Measurements from ENCODE around the gene NAALADL2.

NAALADL2 gene

DNA sequence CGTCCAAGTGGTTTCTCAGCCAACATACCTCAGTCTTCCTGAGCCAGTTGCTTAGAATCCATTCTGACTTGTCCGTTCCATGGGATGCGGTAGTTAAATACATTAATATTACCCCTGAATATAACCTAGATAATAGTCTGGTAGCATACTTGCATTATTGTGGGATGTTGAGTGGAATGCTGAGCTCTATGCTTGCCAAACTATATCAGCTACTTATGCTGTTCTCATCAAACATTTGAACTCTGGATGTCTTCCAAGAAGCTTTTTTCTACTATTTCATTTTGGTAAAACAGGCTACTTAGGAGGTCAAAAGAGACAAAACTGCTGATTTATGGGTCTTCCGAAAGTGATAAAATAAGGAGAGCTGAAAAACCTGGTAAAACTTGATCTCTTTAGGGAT is 429.5 kb downstream of the NAALADL2 start:
- in situ Hi-C loops (cut with MboI; ENCODE audit: low pct_unique_long_range_greater_than_20kb, low sequenced_read_pairs, unreplicated experiment), result no loop called here
- TF ChIP-seq CTCF (IDR thresholded peaks at IDR 0.05; ENCODE audit: extremely low read depth, insufficient read depth, missing control alignments), result no peak
- no peak for DNase-seq (ENCODE audit: low spot score)

- TF ChIP-seq CTCF (IDR thresholded peaks at IDR 0.05; ENCODE audit: extremely low read depth, insufficient read depth, missing control alignments), result no peak
- no peak for DNase-seq (ENCODE audit: low spot score)
- in situ Hi-C loops (cut with MboI; ENCODE audit: low pct_unique_long_range_greater_than_20kb, low sequenced_read_pairs, unreplicated experiment), result no loop called here
Observed at GRCh38 chr3:175294793-175295192, 435.7 kb downstream of the NAALADL2 start.

DNA sequence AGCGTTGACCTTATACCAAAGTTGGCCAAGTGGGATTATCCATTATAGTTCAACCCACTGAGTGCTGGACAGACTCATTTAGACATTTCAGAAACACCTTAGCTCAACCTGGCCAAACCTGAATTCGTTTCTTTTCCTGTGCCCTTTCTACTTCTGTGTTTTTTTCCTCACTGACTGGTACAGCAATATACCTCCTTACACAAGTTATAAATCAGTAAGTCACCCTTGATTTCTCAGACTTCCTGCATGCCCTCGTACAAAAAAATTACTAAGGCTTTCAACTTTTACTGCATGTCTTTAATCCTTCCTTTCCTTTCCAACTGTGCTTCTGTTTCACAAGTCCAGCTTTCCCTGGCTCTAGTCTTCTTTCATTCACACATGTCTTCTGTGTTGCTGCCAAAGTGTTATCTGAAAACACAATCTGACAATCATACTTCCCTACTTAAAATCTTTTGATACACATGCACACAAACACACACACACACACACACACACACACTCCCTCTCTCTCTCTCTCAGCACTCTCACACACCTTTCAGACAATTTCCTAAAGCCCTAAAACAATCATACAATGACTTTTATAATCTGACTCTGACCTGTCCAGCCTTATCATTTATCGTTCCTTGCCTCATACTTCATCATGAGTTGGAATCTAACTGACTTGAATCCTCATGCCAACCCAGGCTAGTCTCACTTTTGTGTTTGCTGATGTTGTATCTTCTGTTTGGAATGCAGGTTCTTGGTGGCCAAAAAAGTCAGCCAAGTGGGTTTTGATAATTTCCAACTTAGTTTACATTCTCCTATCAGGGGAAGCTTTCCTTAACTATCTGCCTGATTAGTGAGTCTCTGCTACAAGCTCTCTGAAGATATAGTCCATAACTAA is 436.4 kb downstream of the NAALADL2 start:
- no peak for TF ChIP-seq CTCF (IDR thresholded peaks at IDR 0.05; ENCODE audit: extremely low read depth, insufficient read depth, missing control alignments)

DNA sequence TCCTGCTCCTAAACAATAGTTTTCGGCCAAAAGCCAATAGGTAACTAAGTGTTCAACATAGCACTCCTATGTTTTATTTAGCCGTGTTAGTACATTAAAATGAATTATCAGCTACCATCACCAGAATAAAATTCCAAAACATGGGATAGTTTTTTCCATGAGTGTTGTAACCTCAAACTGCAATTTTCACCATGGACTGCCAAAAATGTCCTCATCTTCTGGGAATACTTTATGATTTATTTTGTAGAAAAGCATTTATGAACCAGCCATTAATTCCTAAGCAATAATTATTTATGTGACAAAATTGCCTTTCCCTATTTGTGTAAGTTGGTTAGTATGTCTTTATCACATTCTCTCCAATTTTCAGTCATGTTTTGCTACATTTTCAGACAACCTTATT is 438.1 kb downstream of the NAALADL2 start:
- in situ Hi-C loops (cut with MboI; ENCODE audit: low pct_unique_long_range_greater_than_20kb, low sequenced_read_pairs, unreplicated experiment), result no loop called here
- DNase-seq (ENCODE audit: low spot score), result no peak
- no peak for TF ChIP-seq CTCF (IDR thresholded peaks at IDR 0.05; ENCODE audit: extremely low read depth, insufficient read depth, missing control alignments)

More for the DNA sequence above, 436.4 kb downstream of the NAALADL2 start:
- no peak for DNase-seq (ENCODE audit: low spot score)
- in situ Hi-C loops (cut with MboI; ENCODE audit: low pct_unique_long_range_greater_than_20kb, low sequenced_read_pairs, unreplicated experiment), result no loop called here

DNA sequence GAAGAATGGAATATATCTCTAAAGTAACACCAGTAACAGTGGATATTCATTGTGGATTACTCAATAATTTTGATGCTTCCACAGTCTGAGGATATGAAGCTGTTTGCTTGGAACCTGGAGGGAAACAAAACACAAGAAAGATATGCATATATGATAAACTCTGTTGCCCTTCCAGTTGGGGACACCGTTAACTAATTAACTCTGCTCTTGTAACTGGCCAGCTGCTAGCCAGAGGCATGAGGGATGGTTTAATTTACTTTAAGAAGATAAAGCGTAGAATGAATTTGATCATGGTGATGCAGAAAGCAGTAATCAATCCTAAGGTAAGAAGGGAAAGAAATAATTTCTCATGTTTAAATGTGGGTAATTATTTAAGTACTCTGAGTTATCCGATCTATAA is 442.6 kb downstream of the NAALADL2 start:
- in situ Hi-C loops (cut with MboI; ENCODE audit: low pct_unique_long_range_greater_than_20kb, low sequenced_read_pairs, unreplicated experiment), result no loop called here
- no peak for DNase-seq (ENCODE audit: low spot score)
- no peak for TF ChIP-seq CTCF (IDR thresholded peaks at IDR 0.05; ENCODE audit: extremely low read depth, insufficient read depth, missing control alignments)

GRCh38 chr3:175304404-175304803 is 445.3 kb downstream of the NAALADL2 start:
- TF ChIP-seq CTCF (IDR thresholded peaks at IDR 0.05; ENCODE audit: extremely low read depth, insufficient read depth, missing control alignments), result no peak
- DNase-seq (ENCODE audit: low spot score), result no peak
- in situ Hi-C loops (cut with MboI; ENCODE audit: low pct_unique_long_range_greater_than_20kb, low sequenced_read_pairs, unreplicated experiment), result no loop called here

Data from GM13977 (cell line).